Measurements from ENCODE around the gene PTF1A.
A peak's percentile ranks its signal among the peaks of the same experiment; 100 is the strongest.

The PTF1A gene

DNA sequence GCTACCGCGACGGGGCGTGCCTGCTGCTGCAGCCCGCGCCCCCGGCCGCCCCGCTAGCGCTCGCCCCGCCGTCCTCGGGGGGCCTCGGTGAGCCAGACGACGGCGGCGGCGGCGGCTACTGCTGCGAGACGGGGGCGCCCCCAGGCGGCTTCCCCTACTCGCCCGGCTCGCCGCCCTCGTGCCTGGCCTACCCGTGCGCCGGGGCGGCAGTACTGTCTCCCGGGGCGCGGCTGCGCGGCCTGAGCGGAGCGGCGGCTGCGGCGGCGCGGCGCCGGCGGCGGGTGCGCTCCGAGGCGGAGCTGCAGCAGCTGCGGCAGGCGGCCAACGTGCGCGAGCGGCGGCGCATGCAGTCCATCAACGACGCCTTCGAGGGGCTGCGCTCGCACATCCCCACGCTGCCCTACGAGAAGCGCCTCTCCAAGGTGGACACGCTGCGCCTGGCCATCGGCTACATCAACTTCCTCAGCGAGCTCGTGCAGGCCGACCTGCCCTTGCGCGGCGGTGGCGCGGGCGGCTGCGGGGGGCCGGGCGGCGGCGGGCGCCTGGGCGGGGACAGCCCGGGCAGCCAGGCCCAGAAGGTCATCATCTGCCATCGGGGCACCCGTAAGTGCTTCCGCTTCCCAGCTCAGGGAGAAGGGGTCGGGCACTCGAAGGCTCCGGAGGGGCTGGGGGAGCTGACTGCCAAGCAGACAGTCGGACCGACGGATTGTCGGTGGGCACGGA is 761 bp downstream of the PTF1A start:
- TF ChIP-seq POLR2AphosphoS5 (IDR thresholded peaks at IDR 0.05; ENCODE audit: borderline replicate concordance, low read depth, low read length): no peak
- no peak for TF ChIP-seq FOXP2 (optimal IDR thresholded peaks at IDR 0.05; ENCODE audit: control extremely low read depth, extremely low read length, insufficient read depth)
- no peak for TF ChIP-seq EZH2 (IDR thresholded peaks at IDR 0.05)
- H3K27ac ChIP-seq: no peak overlapping the region
- no peak overlapping the region for H3K9ac ChIP-seq (ENCODE audit: insufficient read length)
- no peak for DNase-seq (ENCODE audit: low read depth, low spot score)
- H3K9me3 ChIP-seq (ENCODE audit: low read depth, low read length): no peaks in the 10 kb centered on the region
- peak overlapping the region; percentile 67 for H3K4me3 ChIP-seq
- H3K36me3 ChIP-seq (ENCODE audit: insufficient read depth, low read length): no peaks in the 10 kb centered on the region

DNA sequence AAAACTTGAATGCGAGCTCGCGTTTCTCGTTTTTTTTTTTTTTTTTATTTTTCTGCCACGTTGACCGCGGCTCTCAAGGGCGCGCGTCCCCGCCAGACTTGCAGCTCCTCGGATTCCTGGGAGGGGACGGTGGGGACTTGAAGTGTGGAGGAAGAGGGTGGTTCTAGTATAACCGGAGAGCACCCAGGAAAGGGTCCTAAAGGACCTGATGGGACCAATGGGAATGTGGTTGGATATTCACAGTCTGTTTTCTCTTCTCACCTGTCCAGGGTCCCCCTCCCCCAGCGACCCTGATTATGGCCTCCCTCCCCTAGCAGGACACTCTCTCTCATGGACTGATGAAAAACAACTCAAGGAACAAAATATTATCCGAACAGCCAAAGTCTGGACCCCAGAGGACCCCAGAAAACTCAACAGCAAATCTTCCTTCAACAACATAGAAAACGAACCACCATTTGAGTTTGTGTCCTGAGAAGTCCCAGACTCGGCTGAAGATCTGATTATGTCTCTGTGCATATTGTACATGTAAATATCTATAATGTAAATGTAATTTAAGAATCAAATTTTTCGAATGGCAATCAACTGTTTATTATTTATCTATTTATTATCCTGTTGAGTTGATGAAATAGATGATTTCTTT is 1.4 kb downstream of the PTF1A start:
- Histone ChIP-seq H3K9me3 (ENCODE audit: low read depth, low read length) (no peaks in the 10 kb centered on the region), H3K4me3 (no peak overlapping the region)
- TF ChIP-seq FOXP2 (optimal IDR thresholded peaks at IDR 0.05; ENCODE audit: control extremely low read depth, extremely low read length, insufficient read depth): no peak
- no peak for TF ChIP-seq EZH2 (IDR thresholded peaks at IDR 0.05)
- TF ChIP-seq POLR2AphosphoS5 (IDR thresholded peaks at IDR 0.05; ENCODE audit: borderline replicate concordance, low read depth, low read length): no peak

DNA sequence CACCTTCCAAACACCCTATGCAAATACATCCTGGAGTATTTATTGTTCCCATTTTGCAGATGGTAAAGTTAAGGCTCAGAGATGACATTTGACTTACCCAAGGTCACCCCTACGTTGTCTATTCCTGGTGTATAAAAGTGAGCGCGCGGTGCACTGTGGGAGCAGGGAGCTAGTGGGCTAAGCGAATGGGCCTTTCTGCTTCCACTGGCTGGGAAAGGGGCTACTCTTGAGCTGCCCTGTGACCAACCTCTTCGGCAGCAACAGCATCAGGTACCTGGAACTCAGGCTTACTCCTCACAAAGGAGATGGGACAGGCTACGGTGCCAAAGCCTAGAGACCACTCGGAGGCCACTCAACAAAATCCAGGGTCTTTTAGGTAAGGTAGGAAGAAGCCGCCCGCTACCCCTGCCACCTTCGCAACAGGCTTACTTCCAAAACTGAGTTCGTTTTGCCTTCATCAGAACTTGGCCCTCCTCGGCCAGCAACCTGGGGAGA is 2.4 kb downstream of the PTF1A start:
- Histone ChIP-seq H3K27ac (no peak overlapping the region), H3K9me3 (ENCODE audit: low read depth, low read length) (no peaks in the 10 kb centered on the region), H3K9ac (ENCODE audit: insufficient read length) (no peak overlapping the region), H3K4me3 (no peak overlapping the region), H3K36me3 (ENCODE audit: insufficient read depth, low read length) (no peaks in the 10 kb centered on the region)
- DNase-seq (ENCODE audit: low read depth, low spot score): no peak
- TF ChIP-seq POLR2AphosphoS5 (IDR thresholded peaks at IDR 0.05; ENCODE audit: borderline replicate concordance, low read depth, low read length) (no peak), EZH2 (IDR thresholded peaks at IDR 0.05) (no peak), FOXP2 (optimal IDR thresholded peaks at IDR 0.05; ENCODE audit: control extremely low read depth, extremely low read length, insufficient read depth) (no peak)

More for the DNA sequence above, 1.4 kb downstream of the PTF1A start:
- Histone ChIP-seq H3K9ac (ENCODE audit: insufficient read length) (no peak overlapping the region), H3K27ac (no peak overlapping the region), H3K36me3 (ENCODE audit: insufficient read depth, low read length) (no peaks in the 10 kb centered on the region)
- DNase-seq (ENCODE audit: low read depth, low spot score): no peak

DNA sequence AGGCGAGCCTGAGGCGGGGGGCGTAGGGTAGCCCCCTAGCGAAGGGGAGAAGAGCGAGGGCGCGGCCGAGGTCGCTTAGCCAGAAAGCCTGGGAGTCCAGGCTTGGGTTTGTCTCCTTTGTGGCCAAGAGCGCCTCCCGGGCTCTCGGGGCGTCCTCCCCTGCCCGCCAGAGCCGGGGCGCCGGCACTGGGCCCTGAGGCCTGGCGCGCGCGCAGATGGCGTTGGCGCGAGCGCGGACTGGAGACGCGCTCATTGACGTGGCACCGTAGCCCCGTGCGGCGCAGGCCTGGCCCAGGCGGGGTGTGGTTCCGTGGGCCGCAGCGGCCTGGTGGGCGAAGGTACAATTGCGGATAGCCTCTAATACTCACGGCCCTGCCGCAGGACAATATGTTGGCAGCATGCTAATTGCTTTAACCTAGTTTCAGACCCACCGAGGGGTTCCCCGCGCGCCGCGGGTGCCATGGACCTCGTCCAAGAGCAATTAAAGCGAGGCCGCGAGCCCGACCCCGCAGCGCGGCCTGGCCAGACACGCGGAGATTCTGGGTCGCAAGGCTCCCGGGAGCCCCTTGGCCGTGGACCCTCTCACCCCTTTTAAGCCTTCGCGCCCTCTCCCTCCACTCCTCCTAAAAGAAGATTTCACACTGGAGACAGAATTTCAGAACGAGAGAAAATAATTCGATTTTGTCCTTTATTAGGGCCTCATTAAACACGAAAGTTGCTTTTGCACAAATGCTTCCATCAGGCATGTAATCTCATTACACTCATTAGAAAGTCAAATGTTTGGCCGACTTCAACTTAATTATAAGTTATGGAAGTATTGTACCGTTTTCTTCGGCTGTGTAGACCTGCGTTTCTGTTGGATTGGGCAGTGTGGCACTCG is 3.1 kb downstream of the PTF1A start:
- H3K9ac ChIP-seq (ENCODE audit: insufficient read length): no peak overlapping the region
- H3K4me3 ChIP-seq: no peak overlapping the region
- H3K36me3 ChIP-seq (ENCODE audit: insufficient read depth, low read length): no peaks in the 10 kb centered on the region
- DNase-seq (ENCODE audit: low read depth, low spot score): no peak
- no peaks in the 10 kb centered on the region for H3K9me3 ChIP-seq (ENCODE audit: low read depth, low read length)
- no peak overlapping the region for H3K27ac ChIP-seq
- TF ChIP-seq POLR2AphosphoS5 (IDR thresholded peaks at IDR 0.05; ENCODE audit: borderline replicate concordance, low read depth, low read length) (no peak), FOXP2 (optimal IDR thresholded peaks at IDR 0.05; ENCODE audit: control extremely low read depth, extremely low read length, insufficient read depth) (no peak), EZH2 (IDR thresholded peaks at IDR 0.05) (no peak)

DNA sequence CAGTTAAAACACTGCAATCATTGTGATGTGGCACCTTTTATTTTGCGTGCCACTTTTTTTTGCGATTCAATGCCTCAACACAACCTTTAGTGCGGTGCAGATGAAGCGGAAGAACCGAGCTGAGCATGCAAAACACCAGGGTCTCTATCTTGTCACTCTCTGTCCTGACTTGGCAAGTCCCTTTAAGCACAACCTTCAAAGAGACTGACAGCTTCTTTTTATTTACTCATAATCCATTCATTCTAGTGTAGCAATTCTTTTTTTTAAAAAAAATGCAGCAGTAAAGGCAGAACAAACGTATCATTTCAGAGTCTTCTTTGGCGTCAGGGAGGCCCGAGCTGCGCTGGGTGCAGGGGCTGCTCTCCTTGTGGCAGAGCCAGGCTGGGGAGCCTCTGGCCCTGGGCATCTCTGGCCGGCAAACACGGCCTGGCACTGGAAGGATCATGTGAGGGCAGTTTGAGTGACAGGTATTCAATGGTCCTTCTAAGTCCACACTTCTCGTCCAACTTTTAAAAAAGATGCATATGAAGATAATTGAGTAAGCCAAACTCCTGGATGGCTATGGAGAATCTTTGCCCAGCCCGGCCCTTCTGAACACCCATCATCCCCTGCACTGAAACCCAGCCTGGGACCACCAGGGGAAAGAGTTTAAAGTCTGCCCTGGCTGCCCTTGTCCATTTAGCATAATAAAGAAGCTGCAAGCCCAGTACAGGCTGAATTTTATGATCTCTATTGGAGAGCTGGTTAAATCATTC is 3.9 kb downstream of the PTF1A start:
- no peak overlapping the region for H3K27ac ChIP-seq
- no peaks in the 10 kb centered on the region for H3K9me3 ChIP-seq (ENCODE audit: low read depth, low read length)
- H3K9ac ChIP-seq (ENCODE audit: insufficient read length): no peak overlapping the region
- TF ChIP-seq EZH2 (IDR thresholded peaks at IDR 0.05) (no peak), POLR2AphosphoS5 (IDR thresholded peaks at IDR 0.05; ENCODE audit: borderline replicate concordance, low read depth, low read length) (no peak), FOXP2 (optimal IDR thresholded peaks at IDR 0.05; ENCODE audit: control extremely low read depth, extremely low read length, insufficient read depth) (no peak)
- no peak for DNase-seq (ENCODE audit: low read depth, low spot score)
- no peak overlapping the region for H3K4me3 ChIP-seq
- H3K36me3 ChIP-seq (ENCODE audit: insufficient read depth, low read length): no peaks in the 10 kb centered on the region

DNA sequence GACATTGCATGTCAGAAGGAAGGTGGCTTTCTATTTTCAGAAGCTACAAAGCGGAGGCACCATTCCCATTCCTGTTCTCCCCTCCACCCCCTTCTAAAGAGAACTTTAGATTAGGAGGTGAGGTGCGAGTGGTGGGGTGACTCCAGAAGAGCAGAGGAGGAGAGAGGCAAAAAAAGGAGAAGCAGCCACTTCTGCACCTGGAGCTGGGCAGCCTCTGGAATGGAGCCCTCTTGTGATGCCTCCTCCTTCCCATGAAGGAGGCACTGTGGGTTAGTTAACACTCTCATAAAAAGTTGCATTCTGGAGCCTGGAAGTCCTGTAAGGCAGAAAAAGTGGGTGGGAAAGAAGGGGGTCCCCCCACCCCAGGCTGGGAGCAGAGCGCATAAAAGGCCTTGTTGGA is 4.8 kb downstream of the PTF1A start:
- H3K9me3 ChIP-seq (ENCODE audit: low read depth, low read length): no peaks in the 10 kb centered on the region
- H3K9ac ChIP-seq (ENCODE audit: insufficient read length): no peak overlapping the region
- no peak for DNase-seq (ENCODE audit: low read depth, low spot score)
- no peak overlapping the region for H3K27ac ChIP-seq
- H3K36me3 ChIP-seq (ENCODE audit: insufficient read depth, low read length): no peaks in the 10 kb centered on the region
- no peak overlapping the region for H3K4me3 ChIP-seq
- no peak for TF ChIP-seq POLR2AphosphoS5 (IDR thresholded peaks at IDR 0.05; ENCODE audit: borderline replicate concordance, low read depth, low read length)
- no peak for TF ChIP-seq EZH2 (IDR thresholded peaks at IDR 0.05)
- TF ChIP-seq FOXP2 (optimal IDR thresholded peaks at IDR 0.05; ENCODE audit: control extremely low read depth, extremely low read length, insufficient read depth): no peak

DNA sequence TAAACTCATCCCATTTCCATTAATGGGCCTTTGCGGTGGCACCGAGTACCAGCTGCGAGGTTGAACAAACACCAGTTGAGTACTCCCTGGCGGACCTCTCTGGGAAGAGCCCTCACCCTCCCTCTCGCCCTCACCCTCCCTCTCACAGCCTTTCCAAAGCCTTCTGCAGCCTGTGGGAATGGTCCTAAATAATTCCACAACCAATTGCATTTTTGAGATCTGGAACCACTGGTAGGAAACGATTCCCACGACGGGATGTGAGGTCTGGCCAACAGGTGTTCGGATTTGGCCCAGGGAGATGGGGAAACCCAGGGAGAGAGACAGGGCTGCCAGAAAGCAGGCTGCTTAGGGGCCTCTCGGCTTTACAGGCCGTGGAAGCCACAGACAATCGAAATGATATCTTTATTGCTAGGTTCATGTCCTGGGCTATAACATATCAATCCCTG is 5.3 kb downstream of the PTF1A start:
- DNase-seq (ENCODE audit: low read depth, low spot score): no peak
- Histone ChIP-seq H3K9me3 (ENCODE audit: low read depth, low read length) (no peaks in the 10 kb centered on the region), H3K27ac (no peak overlapping the region), H3K4me3 (no peak overlapping the region), H3K9ac (ENCODE audit: insufficient read length) (no peak overlapping the region), H3K36me3 (ENCODE audit: insufficient read depth, low read length) (no peaks in the 10 kb centered on the region)
- TF ChIP-seq FOXP2 (optimal IDR thresholded peaks at IDR 0.05; ENCODE audit: control extremely low read depth, extremely low read length, insufficient read depth) (no peak), EZH2 (IDR thresholded peaks at IDR 0.05) (no peak), POLR2AphosphoS5 (IDR thresholded peaks at IDR 0.05; ENCODE audit: borderline replicate concordance, low read depth, low read length) (no peak)
